ENCODE results near the gene PNPLA2. TPM values are rescaled to one million over a fixed set of nuclear protein-coding genes. Genes with fewer than 3 reads are reported as not detected.
A peak's percentile ranks its signal among the peaks of the same experiment; 100 is the strongest.

The PNPLA2 gene
- total and polyA plus RNA-seq, 10 of the 15 experiments (the other 5 are each of a cell fraction or from before 2014, with no cell fraction given): 0.19 to 34.0 (median 8.1) TPM

DNA sequence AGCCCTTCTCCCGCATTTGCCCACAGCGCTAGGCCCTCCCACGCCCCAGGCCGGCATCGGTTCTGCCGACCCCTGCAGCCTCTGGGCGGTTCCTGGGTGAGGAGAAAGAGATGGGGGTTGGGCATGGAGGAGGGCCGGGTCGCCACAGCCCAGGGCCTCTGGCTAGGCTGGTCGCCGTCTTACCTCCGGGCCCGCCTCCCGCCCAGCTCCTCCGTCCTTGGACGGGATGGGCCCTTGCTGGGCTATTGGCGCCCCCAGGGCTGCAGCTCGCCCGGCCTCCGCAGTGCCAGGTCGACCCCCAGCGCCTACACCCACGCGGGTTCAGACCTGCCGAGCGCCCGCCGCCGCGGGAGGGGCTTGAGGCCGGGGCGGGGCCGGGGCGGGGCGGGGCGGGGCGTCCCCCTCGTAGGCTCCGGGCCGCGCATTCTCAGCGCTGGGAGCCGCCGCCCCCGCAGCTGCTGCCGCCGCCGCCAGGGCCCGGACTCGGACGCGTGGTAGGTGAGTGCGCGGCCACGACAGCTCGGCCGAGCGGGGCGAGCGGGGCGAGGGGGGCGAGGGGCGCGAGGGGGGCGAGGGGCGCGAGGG, 13.9 kb downstream of the PNPLA2 start, which contains the start of gene CD151 (continued):
- TF ChIP-seq ZNF24 (IDR thresholded peaks at IDR 0.05) (no peak), LARP7 (IDR thresholded peaks at IDR 0.05) (peak; percentile 37; the same call in 1 of the 2 replicates), PRDM15 (CRISPR knock-in tag; IDR thresholded peaks at IDR 0.05) (no peak), NRF1 (conservative IDR thresholded peaks at IDR 0.05; ENCODE audit: low read depth, low read length) (no peak), CEBPB (IDR thresholded peaks at IDR 0.05; ENCODE audit: borderline replicate concordance in 1 of 2, low read depth in 2 of 2, low read length in 2 of 2) (no peak), NKRF (conservative IDR thresholded peaks at IDR 0.05) (no peak), BCL11A (IDR thresholded peaks at IDR 0.05; ENCODE audit: low read depth, low read length) (no peak), SMARCA5 (IDR thresholded peaks at IDR 0.05) (no peak), RAD51 (IDR thresholded peaks at IDR 0.05) (no peak), MYB (IDR thresholded peaks at IDR 0.05; ENCODE audit: borderline replicate concordance, low read depth, low read length) (no peak), BHLHE40 (IDR thresholded peaks at IDR 0.05; ENCODE audit: borderline replicate concordance in 1 of 2, low read depth in 2 of 2, low read length in 1 of 2) (0 out of 4 replicates have a peak, but pooled peaks of 1 of the 2 experiments have one; percentile 13), ZZZ3 (IDR thresholded peaks at IDR 0.05; ENCODE audit: control insufficient read depth, insufficient read length, low read depth) (no peak), RFX5 (IDR thresholded peaks at IDR 0.05; ENCODE audit: low read depth, low read length) (no peak), HDAC6 (IDR thresholded peaks at IDR 0.05; ENCODE audit: unreplicated experiment) (no peak), IRF3 (IDR thresholded peaks at IDR 0.05) (no peak), TARDBP (IDR thresholded peaks at IDR 0.05; ENCODE audit: borderline replicate concordance) (no peak), IRF4 (IDR thresholded peaks at IDR 0.05; ENCODE audit: low read depth, low read length) (no peak), BMI1 (IDR thresholded peaks at IDR 0.05; ENCODE audit: borderline replicate concordance) (no peak), EGR1 (IDR thresholded peaks at IDR 0.05; ENCODE audit: borderline replicate concordance in 1 of 2, low read depth in 2 of 2, low read length in 2 of 2) (peak; percentile 25 to 95), DPF2 (IDR thresholded peaks at IDR 0.05) (peak; percentile 17; the same call in 1 of the 2 replicates)
- TF ChIP-seq, protein P1, sequence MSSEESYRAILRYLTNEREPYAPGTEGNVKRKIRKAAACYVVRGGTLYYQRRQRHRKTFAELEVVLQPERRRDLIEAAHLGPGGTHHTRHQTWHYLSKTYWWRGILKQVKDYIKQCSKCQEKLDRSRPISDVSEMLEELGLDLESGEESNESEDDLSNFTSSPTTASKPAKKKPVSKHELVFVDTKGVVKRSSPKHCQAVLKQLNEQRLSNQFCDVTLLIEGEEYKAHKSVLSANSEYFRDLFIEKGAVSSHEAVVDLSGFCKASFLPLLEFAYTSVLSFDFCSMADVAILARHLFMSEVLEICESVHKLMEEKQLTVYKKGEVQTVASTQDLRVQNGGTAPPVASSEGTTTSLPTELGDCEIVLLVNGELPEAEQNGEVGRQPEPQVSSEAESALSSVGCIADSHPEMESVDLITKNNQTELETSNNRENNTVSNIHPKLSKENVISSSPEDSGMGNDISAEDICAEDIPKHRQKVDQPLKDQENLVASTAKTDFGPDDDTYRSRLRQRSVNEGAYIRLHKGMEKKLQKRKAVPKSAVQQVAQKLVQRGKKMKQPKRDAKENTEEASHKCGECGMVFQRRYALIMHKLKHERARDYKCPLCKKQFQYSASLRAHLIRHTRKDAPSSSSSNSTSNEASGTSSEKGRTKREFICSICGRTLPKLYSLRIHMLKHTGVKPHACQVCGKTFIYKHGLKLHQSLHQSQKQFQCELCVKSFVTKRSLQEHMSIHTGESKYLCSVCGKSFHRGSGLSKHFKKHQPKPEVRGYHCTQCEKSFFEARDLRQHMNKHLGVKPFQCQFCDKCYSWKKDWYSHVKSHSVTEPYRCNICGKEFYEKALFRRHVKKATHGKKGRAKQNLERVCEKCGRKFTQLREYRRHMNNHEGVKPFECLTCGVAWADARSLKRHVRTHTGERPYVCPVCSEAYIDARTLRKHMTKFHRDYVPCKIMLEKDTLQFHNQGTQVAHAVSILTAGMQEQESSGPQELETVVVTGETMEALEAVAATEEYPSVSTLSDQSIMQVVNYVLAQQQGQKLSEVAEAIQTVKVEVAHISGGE (CRISPR knock-in tag; IDR thresholded peaks at IDR 0.05): no peak

Measured in GM12878 (cell line).